PC-9 (cell line): Measurements from ENCODE around the gene PHRF1. TPM values are rescaled to one million over a fixed set of nuclear protein-coding genes. Genes with fewer than 3 reads are reported as not detected.
"Not testable (repeated sequence)": the region's sequence is repeated elsewhere in the genome, so short reads cannot be mapped to it uniquely, and the experiment has no call there.

ENCODE experiments used
- BruUV-seq: library from RNA; stranded (reverse); fragments of 400-500 nt; replicated peaks from 2 replicates; lab custom pipeline; 2021; lab: Mats Ljungman, UMichigan
- CTCF ChIA-PET: fragments of 300-600 bp; sonication (Branson Sonifier 250); formaldehyde crosslinking; loops from one replicate; lab custom pipeline; 2022; ENCODE audit warnings: antibody characterized with exemption; lab: Charles Lee
- POLR2A ChIA-PET: fragments of 300-600 bp; sonication (Branson Sonifier 250); formaldehyde crosslinking; loops from one replicate; lab custom pipeline; 2022; ENCODE audit warnings: antibody characterized with exemption; ENCODE audit not compliant: unreplicated experiment; lab: Charles Lee
- DNase-seq, 2 experiments: peaks; one replicate each; pipeline versions ENCODE4 v3.0.0 to v3.0.0-alpha.2; 2015 to 2022; ENCODE audit warnings: mixed read lengths in 1 of 2
- H2AFZ ChIP-seq: fragments of 200-600 bp; sonication (generic); 2 replicates; pipeline ENCODE4 v1.8.1; 2017; ENCODE audit warnings: antibody characterized with exemption
- H3F3A ChIP-seq: fragments of 200-600 bp; sonication (generic); 2 replicates; pipeline ENCODE4 v1.8.1; 2017; ENCODE audit warnings: antibody characterized with exemption, mild to moderate bottlenecking, low read depth; ENCODE audit not compliant: insufficient read depth
- H3K27ac ChIP-seq: fragments of 200-600 bp; sonication (generic); 2 replicates; pipeline ENCODE4 v1.6.1; 2016; ENCODE audit warnings: mixed run types
- H3K27me3 ChIP-seq: fragments of 200-600 bp; sonication (generic); 2 replicates; pipeline ENCODE4 v1.6.1; 2016; ENCODE audit warnings: low read depth, mixed run types; ENCODE audit not compliant: insufficient read depth
- H3K36me3 ChIP-seq: fragments of 200-600 bp; sonication (generic); 2 replicates; pipeline ENCODE4 v1.6.1; 2016; ENCODE audit warnings: low read depth, mixed run types
- H3K4me1 ChIP-seq: fragments of 200-600 bp; sonication (generic); replicated peaks from 2 replicates; pipeline ENCODE4 v1.6.1; 2016; ENCODE audit warnings: mixed run types; ENCODE audit not compliant: insufficient read depth
- H3K4me2 ChIP-seq: fragments of 200-600 bp; sonication (generic); 2 replicates; pipeline ENCODE4 v1.6.1; 2017; ENCODE audit warnings: mixed run types
- H3K4me3 ChIP-seq: fragments of 200-600 bp; sonication (generic); 2 replicates; pipeline ENCODE4 v1.6.1; 2016; ENCODE audit warnings: mixed run types
- H3K79me2 ChIP-seq: fragments of 200-600 bp; sonication (generic); 2 replicates; pipeline ENCODE4 v1.6.1; 2017; ENCODE audit warnings: low read depth, mixed run types
- H3K9me2 ChIP-seq: fragments of 200-600 bp; sonication (generic); 2 replicates; pipeline ENCODE4 v1.8.1; 2017; ENCODE audit warnings: mild to moderate bottlenecking; ENCODE audit not compliant: insufficient read depth
- H3K9me3 ChIP-seq: fragments of 200-600 bp; sonication (generic); 2 replicates; pipeline ENCODE4 v1.8.1; 2016; ENCODE audit warnings: low read depth; ENCODE audit not compliant: insufficient read depth
- H4K20me1 ChIP-seq: fragments of 200-600 bp; sonication (generic); 2 replicates; pipeline ENCODE4 v1.8.1; 2017; ENCODE audit not compliant: insufficient read depth
- EZH2 ChIP-seq: fragments of 200-600 bp; sonication (generic); IDR thresholded peaks from 2 replicates; pipeline ENCODE4 v1.8.0; 2017; ENCODE audit warnings: antibody characterized with exemption, low read depth
- intact Hi-C: fragments of 100-400 bp; cut with micrococcal nuclease; formaldehyde crosslinking; loops from one replicate; pipeline ENCODE4 v1.10.0; 2022; ENCODE audit not compliant: unreplicated experiment
- total RNA-seq: library from RNA; stranded (reverse); gene quantifications from 2 replicates; pipeline ENCODE4 v1.2.3, GENCODE V29; 2021
- TF ChIP-seq, protein P1 (sequence below): fragments of 200-600 bp; sonication (generic); conservative IDR thresholded peaks from 2 replicates; pipeline ENCODE4 v1.6.1; 2017; ENCODE audit warnings: mixed run types, antibody characterized with exemption, mild to moderate bottlenecking, moderate library complexity

The PHRF1 gene
- total RNA-seq, 1 experiment from 2014 or later, result 21.7 TPM

GRCh38 chr11:650482-650881 is 74.2 kb downstream of the PHRF1 start:
- Histone ChIP-seq H3K9me2 (no peaks in the 10 kb centered on the region), H3K4me3 (no peak overlapping the region), H3K4me1 (no peaks in the 10 kb centered on the region), H3F3A (peaks cover 13% of the 10 kb centered on the region; the same call in 1 of the 2 replicates), H3K79me2 (no peaks in the 10 kb centered on the region), H2AFZ (no peak overlapping the region), H3K9me3 (no peaks in the 10 kb centered on the region), H4K20me1 (no peaks in the 10 kb centered on the region), H3K27ac (no peak overlapping the region), H3K27me3 (no peaks in the 10 kb centered on the region), H3K36me3 (no peaks in the 10 kb centered on the region), H3K4me2 (no peak overlapping the region)
- ChIA-PET CTCF (no interaction called here), POLR2A (no interaction called here)
- BruUV-seq, result no TSS peak
- intact Hi-C loops, result no loop called here
- DNase-seq, result no peak
- no peak for TF ChIP-seq EZH2
- TF ChIP-seq, protein P1, sequence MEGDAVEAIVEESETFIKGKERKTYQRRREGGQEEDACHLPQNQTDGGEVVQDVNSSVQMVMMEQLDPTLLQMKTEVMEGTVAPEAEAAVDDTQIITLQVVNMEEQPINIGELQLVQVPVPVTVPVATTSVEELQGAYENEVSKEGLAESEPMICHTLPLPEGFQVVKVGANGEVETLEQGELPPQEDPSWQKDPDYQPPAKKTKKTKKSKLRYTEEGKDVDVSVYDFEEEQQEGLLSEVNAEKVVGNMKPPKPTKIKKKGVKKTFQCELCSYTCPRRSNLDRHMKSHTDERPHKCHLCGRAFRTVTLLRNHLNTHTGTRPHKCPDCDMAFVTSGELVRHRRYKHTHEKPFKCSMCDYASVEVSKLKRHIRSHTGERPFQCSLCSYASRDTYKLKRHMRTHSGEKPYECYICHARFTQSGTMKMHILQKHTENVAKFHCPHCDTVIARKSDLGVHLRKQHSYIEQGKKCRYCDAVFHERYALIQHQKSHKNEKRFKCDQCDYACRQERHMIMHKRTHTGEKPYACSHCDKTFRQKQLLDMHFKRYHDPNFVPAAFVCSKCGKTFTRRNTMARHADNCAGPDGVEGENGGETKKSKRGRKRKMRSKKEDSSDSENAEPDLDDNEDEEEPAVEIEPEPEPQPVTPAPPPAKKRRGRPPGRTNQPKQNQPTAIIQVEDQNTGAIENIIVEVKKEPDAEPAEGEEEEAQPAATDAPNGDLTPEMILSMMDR, result no peak

DNA sequence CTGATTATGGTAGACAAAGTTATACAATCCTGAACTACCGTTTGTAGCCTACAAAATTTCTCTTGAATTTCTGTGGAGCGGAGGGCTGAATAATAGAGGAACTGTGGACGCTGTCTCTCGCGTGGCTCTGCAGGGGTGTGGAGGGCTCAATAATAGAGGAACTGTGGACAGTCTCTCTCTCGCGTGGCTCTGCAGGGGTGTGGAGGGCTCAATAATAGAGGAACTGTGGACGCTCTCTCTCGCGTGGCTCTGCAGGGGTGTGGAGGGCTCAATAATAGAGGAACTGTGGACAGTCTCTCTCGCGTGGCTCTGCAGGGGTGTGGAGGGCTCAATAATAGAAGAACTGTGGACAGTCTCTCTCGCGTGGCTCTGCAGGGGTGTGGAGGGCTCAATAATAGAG is 76.9 kb downstream of the PHRF1 start:
- POLR2A ChIA-PET, H3K27me3 ChIP-seq, H3K27ac ChIP-seq, H2AFZ ChIP-seq, CTCF ChIA-PET, H3K9me3 ChIP-seq, H3K4me2 ChIP-seq, H3F3A ChIP-seq, H3K4me3 ChIP-seq, H4K20me1 ChIP-seq, DNase-seq, H3K4me1 ChIP-seq, BruUV-seq, H3K79me2 ChIP-seq, H3K36me3 ChIP-seq, intact Hi-C loops, H3K9me2 ChIP-seq: not testable (repeated sequence)

DNA sequence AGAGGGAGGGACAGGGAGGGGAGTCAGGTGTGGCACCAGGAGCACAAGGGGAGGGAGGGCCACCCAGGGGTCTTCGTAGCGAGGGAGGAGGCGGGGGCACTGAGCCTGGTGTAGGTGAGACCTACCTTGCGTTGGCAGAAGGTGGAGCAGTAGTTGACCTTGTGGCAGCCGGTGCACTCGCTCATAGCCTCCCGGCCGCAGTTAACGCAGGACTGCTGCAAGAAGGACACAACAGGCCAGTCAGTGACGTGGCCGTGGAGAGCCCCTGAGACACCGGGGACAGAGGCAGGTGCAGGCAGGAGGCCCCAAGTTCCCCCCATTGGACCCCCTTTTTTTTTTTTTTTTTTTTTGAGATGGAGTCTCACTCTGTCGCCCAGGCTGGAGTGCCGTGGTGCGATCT is 77.6 kb downstream of the PHRF1 start:
- no peaks in the 10 kb centered on the region for H3K27me3 ChIP-seq
- no peaks in the 10 kb centered on the region for H3K4me1 ChIP-seq
- no peak overlapping the region for H3K27ac ChIP-seq
- no TSS peak for BruUV-seq
- no peaks in the 10 kb centered on the region for H3K36me3 ChIP-seq
- H3K79me2 ChIP-seq, result no peaks in the 10 kb centered on the region
- POLR2A ChIA-PET, result no interaction called here
- CTCF ChIA-PET, result no interaction called here
- no peaks in the 10 kb centered on the region for H4K20me1 ChIP-seq
- intact Hi-C loops, result no loop called here
- TF ChIP-seq, protein P1, result no peak
- TF ChIP-seq EZH2, result no peak
- H3F3A ChIP-seq, result peaks cover 3% of the 10 kb centered on the region; the same call in 1 of the 2 replicates
- no peak overlapping the region for H3K4me3 ChIP-seq
- no peak overlapping the region for H2AFZ ChIP-seq
- DNase-seq, result no peak
- no peak overlapping the region for H3K4me2 ChIP-seq
- H3K9me2 ChIP-seq, result no peaks in the 10 kb centered on the region
- H3K9me3 ChIP-seq, result no peaks in the 10 kb centered on the region

DNA sequence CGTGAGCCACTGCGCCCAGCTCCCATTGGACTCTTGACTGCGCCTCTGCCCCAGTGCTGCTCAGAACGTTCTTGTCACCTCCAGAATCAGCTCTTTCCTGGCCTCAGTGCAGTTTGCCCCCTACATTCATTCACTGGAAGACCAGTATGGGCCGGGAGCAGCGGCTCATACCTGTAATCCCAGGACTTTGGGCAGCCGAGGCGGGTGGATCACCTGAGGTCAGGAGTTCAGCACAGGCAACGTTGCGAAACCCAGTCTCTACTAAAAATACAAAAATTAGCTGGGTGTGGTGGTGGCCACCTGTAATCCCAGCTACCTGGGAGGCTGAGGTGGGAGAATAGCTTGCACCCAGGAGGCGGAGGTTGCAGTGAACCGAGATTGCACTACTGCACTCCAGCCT is 78.2 kb downstream of the PHRF1 start:
- H3K9me2 ChIP-seq, H2AFZ ChIP-seq, intact Hi-C loops, H3K27ac ChIP-seq, DNase-seq, CTCF ChIA-PET, BruUV-seq, H4K20me1 ChIP-seq, H3K4me2 ChIP-seq, H3K4me3 ChIP-seq, H3K4me1 ChIP-seq, H3K9me3 ChIP-seq, H3K36me3 ChIP-seq, H3K79me2 ChIP-seq, H3F3A ChIP-seq, POLR2A ChIA-PET, H3K27me3 ChIP-seq: not testable (repeated sequence)
